AG04450 (cell line): Measurements from ENCODE around the gene NR5A2. TPM values are rescaled to one million over a fixed set of nuclear protein-coding genes. Genes with fewer than 3 reads are reported as not detected.

Experiments
- CTCF ChIA-PET: fragments of 300-600, 350-600 bp; formaldehyde crosslinking; extraction: SDS; loops from one replicate; lab custom pipeline; 2022; ENCODE audit warnings: antibody characterized with exemption, inconsistent platforms; lab: Charles Lee
- POLR2A ChIA-PET: fragments of 350-600 bp; formaldehyde crosslinking; extraction: SDS; loops from one replicate; lab custom pipeline; 2021; ENCODE audit warnings: antibody characterized with exemption, inconsistent platforms; lab: Yijun Ruan, JAX
- DNase-seq: peaks from one replicate; pipeline ENCODE4 v3.0.0-alpha.2; 2011; ENCODE audit warnings: low read depth, low spot score
- H3K27ac ChIP-seq: one replicate; pipeline ENCODE4 v1.5.1; 2012; ENCODE audit warnings: low read depth, low read length, control low read depth
- H3K27me3 ChIP-seq: one replicate; pipeline ENCODE4 v1.6.0; 2012; ENCODE audit warnings: low read length; ENCODE audit not compliant: control insufficient read depth, insufficient read depth
- H3K4me3 ChIP-seq: 2 replicates; pipeline ENCODE4 v1.5.1; 2011; ENCODE audit warnings: mild to moderate bottlenecking, low read depth, low read length, control low read depth
- H3K9me3 ChIP-seq: 2 replicates; pipeline ENCODE4 v1.5.1; 2012; ENCODE audit warnings: low read length; ENCODE audit not compliant: control insufficient read depth, insufficient read depth
- CTCF ChIP-seq: IDR thresholded peaks from 2 replicates; pipeline ENCODE4 v1.5.1; 2011; ENCODE audit warnings: low read depth, low read length, control low read depth, inconsistent platforms
- polyA plus RNA-seq: library from polyadenylated mRNA; depleted of rRNA; stranded (reverse); fragments of >200 nt; gene quantifications from 2 replicates; pipeline ENCODE4 v1.2.3, GENCODE V29; 2011

The NR5A2 gene
- polyA plus RNA-seq, 1 experiment = 0.02 TPM

GRCh38 chr1:200021577-200022238 is 5.8 kb upstream of the NR5A2 start:
- ChIA-PET CTCF (no interaction called here), POLR2A (no interaction called here)
- Histone ChIP-seq H3K27ac (no peak overlapping the region), H3K27me3 (peaks cover 8% of the 10 kb centered on the region), H3K4me3 (no peak overlapping the region), H3K9me3 (no peaks in the 10 kb centered on the region)
- no peak for TF ChIP-seq CTCF
- DNase-seq = no peak

GRCh38 chr1:200022239-200022804 is 5.2 kb upstream of the NR5A2 start:
- ChIA-PET CTCF (no interaction called here), POLR2A (no interaction called here)
- Histone ChIP-seq H3K27me3 (peaks cover 13% of the 10 kb centered on the region), H3K9me3 (no peaks in the 10 kb centered on the region), H3K4me3 (no peak overlapping the region), H3K27ac (no peak overlapping the region)
- no peak for TF ChIP-seq CTCF
- DNase-seq = no peak

DNA sequence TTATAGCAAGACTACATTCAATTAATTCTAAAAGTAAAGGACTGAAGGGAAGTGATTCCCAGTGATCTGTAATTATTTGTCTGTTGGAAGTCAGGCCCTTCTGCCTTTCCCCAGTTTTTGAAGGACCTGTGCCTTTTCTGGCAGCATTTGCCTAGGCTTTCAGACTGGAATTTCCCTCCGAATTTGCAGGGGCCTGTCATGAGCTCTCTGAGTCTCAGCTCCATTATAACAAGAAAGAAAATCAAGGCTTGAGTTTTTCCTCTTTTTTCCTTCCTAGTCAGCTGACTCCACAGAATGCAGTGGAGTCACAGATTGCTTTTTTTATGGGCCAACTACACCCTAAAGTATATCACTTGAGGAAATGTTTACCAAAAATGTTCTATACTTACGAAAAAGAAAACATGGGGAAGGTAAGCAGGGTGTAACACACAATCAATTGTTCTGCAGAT is 1.1 kb downstream of the NR5A2 start:
- Histone ChIP-seq H3K4me3 (peak overlapping the region; percentile 58), H3K27ac (no peak overlapping the region), H3K9me3 (no peaks in the 10 kb centered on the region; the same call in 1 of the 2 replicates), H3K27me3 (peaks cover 53% of the 10 kb centered on the region)
- DNase-seq = no peak
- ChIA-PET CTCF (interaction anchor here (0.9 kb wide), 2 partner anchors 279 to 344 kb away, joined by 3 to 4 read pairs; no protein-coding TSS in a partner anchor), POLR2A (no interaction called here)
- TF ChIP-seq CTCF = no peak

DNA sequence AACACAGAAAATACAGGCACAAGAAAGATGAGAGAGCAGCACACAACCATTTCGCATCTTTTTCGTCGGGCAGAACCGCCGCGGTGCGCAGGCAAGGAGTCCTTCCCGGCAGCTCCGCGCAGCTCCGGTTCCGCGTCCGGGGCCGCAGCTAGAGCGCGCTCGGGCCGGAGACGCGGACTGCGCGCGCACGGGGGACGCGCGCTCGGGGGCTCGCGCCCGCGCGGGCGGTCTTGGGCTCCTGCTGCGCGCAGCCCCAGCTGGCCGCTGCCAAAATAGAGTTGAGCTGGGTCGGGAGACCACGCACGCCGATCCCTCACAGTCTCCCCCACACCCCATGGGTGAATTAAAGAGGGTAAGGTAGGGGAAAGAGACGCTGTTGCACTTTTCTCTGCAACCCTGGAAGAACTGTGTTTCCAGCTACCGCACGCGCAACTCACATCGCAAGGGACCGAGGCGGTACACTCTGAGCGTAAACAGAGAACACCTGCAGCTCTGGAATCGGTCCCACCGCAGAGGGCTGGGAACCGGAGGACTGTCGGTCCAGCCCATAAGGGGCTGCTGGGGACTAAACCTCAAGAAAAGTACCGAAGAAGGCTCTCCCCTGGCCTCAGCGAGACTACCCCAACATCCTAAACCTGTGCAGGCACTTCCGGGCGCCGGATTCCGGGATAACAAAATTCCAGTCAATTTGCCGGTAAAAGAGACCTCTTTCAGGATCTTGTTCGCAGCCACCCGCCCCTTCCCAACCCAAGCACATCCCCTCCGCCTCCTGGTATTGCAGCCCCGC is 1.7 kb downstream of the NR5A2 start:
- POLR2A ChIA-PET = no interaction called here

More for the DNA sequence above, 1.7 kb downstream of the NR5A2 start:
- Histone ChIP-seq H3K4me3 (peak overlapping the region; percentile 58), H3K27me3 (peaks cover 56% of the 10 kb centered on the region), H3K9me3 (no peaks in the 10 kb centered on the region; the same call in 1 of the 2 replicates), H3K27ac (no peak overlapping the region)
- CTCF ChIA-PET = no interaction called here
- no peak for DNase-seq
- no peak for TF ChIP-seq CTCF
